Sigmoid colon (tissue), 7 donors: ENCODE data around the gene B3GNT3. TPM values are rescaled to one million over a fixed set of nuclear protein-coding genes. Genes with fewer than 3 reads are reported as not detected.

Experiments
- DNase-seq: peaks from one replicate; pipeline ENCODE4 v3.0.0-alpha.2; 2019
- H3K27ac ChIP-seq, 4 donors: fragments of 200-600 bp; sonication (generic); one replicate each; pipeline ENCODE4 v1.5.1; 2016 to 2019; ENCODE audit warnings: mild to moderate bottlenecking in 1 of 4
- H3K27me3 ChIP-seq, 3 donors: fragments of 200-600 bp; sonication (generic); one replicate each; pipeline ENCODE4 v1.5.1; 2019; ENCODE audit warnings: mild to moderate bottlenecking in 1 of 3
- H3K36me3 ChIP-seq, 4 donors: fragments of 200-600 bp; sonication (generic); one replicate each; pipeline ENCODE4 v1.5.1; 2016 to 2019
- H3K4me1 ChIP-seq, 4 donors: fragments of 200-600 bp; sonication (generic); one replicate each; pipeline ENCODE4 v1.5.1; 2017 to 2019
- H3K4me3 ChIP-seq, 4 donors: fragments of 200-600 bp; sonication (generic); one replicate each; pipeline ENCODE4 v1.5.1; 2017 to 2019; ENCODE audit warnings: mild to moderate bottlenecking in 2 of 4, moderate library complexity in 1 of 4
- H3K9me3 ChIP-seq, 4 donors: fragments of 200-600 bp in 3 of 4; sonication (generic) in 3 of 4; one replicate each; pipeline versions ENCODE4 v1.5.1 to v1.6.1; 2013 to 2019
- EP300 ChIP-seq, 4 donors: sonication (generic); formaldehyde crosslinking; IDR thresholded peaks; one replicate each; pipeline ENCODE4 v1.6.1; 2017; ENCODE audit warnings: antibody characterized with exemption in 4 of 4
- POLR2A ChIP-seq, 2 donors: fragments of 450-650 bp; IDR thresholded peaks; one replicate each; pipeline ENCODE4 v1.6.1; 2016; ENCODE audit warnings: antibody characterized with exemption in 2 of 2, mild to moderate bottlenecking in 2 of 2, moderate library complexity in 2 of 2
- POLR2AphosphoS5 ChIP-seq, 4 donors: sonication (generic); formaldehyde crosslinking; IDR thresholded peaks; one replicate each; pipeline ENCODE4 v1.6.1; 2017; ENCODE audit warnings: antibody characterized with exemption in 4 of 4
- WGBS, 2 donors: extraction: QIAGEN DNeasy Blood & Tissue Kit; methylation state at CpG; one replicate each; pipeline ENCODE4 v1.1.7; 2013; 5-methylcytosine and 5-hydroxymethylcytosine counted together
- intact Hi-C: fragments of 100-400 bp; cut with DNase I; formaldehyde crosslinking; loops from one replicate; pipeline ENCODE4 v1.15.1; 2023
- polyA plus RNA-seq, 3 donors: library from polyadenylated mRNA; stranded (reverse); fragments of 200-250 nt; gene quantifications; one replicate each; pipeline ENCODE4 v1.2.3, GENCODE V29; 2013
- total RNA-seq, 4 donors: library from RNA; depleted of rRNA; stranded (reverse); fragments of >200 nt; gene quantifications; one replicate each; pipeline ENCODE4 v1.1.0, GENCODE V29; 2016
- TF ChIP-seq, protein P1 (sequence below), 4 experiments: fragments of 450-650 bp in 3 of 4; fragments of 200-600 bp in 1 of 4; IDR thresholded peaks; one replicate each; pipeline ENCODE4 v1.5.1; 2016 to 2019; ENCODE audit warnings: antibody characterized with exemption in 4 of 4, mild to moderate bottlenecking in 3 of 4, moderate library complexity in 2 of 4
- donor health status: healthy with polysubstance abuse.
- donor health status: Bipolar disorder and iron deficiency.
- donor health status: healthy.

B3GNT3 gene
- total and polyA plus RNA-seq, 7 donors, result 0.55 to 72.3 (median 27.9) TPM; not detected in 3

DNA sequence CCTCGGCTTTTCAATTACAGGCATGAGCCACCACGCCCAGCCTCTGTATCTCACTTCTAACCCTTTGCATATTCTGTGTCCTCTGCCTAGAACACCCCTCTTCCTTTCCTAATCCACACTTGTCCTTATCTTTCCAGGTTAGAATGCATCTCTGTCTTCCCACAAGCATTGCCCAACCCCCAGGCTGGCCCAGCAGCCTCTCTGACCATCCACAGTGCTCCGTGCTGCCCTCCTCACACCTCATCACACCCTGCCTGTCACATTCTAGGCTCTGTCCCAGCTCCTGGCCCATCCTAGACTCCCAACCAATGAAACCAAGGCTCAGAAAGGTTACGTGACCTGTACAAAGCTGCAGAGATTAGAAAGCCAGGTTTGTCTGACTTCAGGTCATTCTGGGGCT, 41.6 kb downstream of the B3GNT3 start:
- H3K9me3 ChIP-seq, result no peaks in the 10 kb centered on the region
- DNase-seq, result no peak
- TF ChIP-seq POLR2AphosphoS5 (IDR thresholded peaks at IDR 0.05), result no peak
- TF ChIP-seq EP300 (IDR thresholded peaks at IDR 0.05), result no peak
- TF ChIP-seq POLR2A (IDR thresholded peaks at IDR 0.05), result no peak
- TF ChIP-seq, protein P1, sequence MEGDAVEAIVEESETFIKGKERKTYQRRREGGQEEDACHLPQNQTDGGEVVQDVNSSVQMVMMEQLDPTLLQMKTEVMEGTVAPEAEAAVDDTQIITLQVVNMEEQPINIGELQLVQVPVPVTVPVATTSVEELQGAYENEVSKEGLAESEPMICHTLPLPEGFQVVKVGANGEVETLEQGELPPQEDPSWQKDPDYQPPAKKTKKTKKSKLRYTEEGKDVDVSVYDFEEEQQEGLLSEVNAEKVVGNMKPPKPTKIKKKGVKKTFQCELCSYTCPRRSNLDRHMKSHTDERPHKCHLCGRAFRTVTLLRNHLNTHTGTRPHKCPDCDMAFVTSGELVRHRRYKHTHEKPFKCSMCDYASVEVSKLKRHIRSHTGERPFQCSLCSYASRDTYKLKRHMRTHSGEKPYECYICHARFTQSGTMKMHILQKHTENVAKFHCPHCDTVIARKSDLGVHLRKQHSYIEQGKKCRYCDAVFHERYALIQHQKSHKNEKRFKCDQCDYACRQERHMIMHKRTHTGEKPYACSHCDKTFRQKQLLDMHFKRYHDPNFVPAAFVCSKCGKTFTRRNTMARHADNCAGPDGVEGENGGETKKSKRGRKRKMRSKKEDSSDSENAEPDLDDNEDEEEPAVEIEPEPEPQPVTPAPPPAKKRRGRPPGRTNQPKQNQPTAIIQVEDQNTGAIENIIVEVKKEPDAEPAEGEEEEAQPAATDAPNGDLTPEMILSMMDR (IDR thresholded peaks at IDR 0.05), result no peak
- H3K27me3 ChIP-seq, result peaks cover 8 to 42% (median 34%) of the 10 kb centered on the region in 3 donors
- H3K4me3 ChIP-seq, result no peak overlapping the region
- intact Hi-C loops, result no loop called here
- peaks cover 0 to 6% (median 3%) of the 10 kb centered on the region in 4 donors for H3K4me1 ChIP-seq
- 36 to 76% methylated on average over 4 of the region's 4 CpGs for WGBS, 2 donors
- no peaks in the 10 kb centered on the region for H3K36me3 ChIP-seq
- H3K27ac ChIP-seq, result no peak overlapping the region

DNA sequence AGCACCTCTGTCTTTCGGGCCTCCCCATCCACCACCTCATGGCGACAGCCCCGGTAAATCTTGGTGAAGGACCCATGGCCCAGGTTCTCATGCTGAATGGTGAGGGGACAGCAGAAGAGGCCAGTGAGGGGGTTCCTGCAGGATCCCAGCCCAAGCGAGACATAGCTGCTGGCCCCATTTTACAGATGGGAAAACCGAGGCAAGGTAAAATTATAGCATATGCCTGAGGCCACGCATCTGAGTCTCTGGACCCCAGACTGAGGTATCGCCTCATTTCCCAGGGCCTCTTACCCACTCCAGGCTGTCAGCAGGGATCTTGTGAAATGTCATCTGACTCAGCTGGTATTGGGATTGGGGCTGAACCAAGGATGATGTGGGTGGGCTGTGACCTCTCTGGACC, 43.0 kb downstream of the B3GNT3 start:
- Histone ChIP-seq H3K36me3 (no peaks in the 10 kb centered on the region), H3K27me3 (peaks cover 5 to 42% (median 34%) of the 10 kb centered on the region in 3 donors), H3K4me1 (peaks cover 0 to 18% (median 12%) of the 10 kb centered on the region in 4 donors), H3K27ac (no peak overlapping the region), H3K9me3 (no peaks in the 10 kb centered on the region), H3K4me3 (no peak overlapping the region)
- intact Hi-C loops, result no loop called here
- TF ChIP-seq EP300 (IDR thresholded peaks at IDR 0.05), result no peak
- no peak for TF ChIP-seq POLR2AphosphoS5 (IDR thresholded peaks at IDR 0.05)
- no peak for TF ChIP-seq POLR2A (IDR thresholded peaks at IDR 0.05)
- TF ChIP-seq, protein P1 (IDR thresholded peaks at IDR 0.05), result no peak
- WGBS, 2 donors, result 92 to 96% methylated on average over 7 of the region's 7 CpGs
- no peak for DNase-seq

GRCh38 chr19:17840019-17840418, 45.1 kb downstream of the B3GNT3 start:
- Histone ChIP-seq H3K4me1 (peaks cover 0 to 18% (median 12%) of the 10 kb centered on the region in 4 donors), H3K36me3 (no peaks in the 10 kb centered on the region), H3K27me3 (peaks cover 5 to 49% (median 46%) of the 10 kb centered on the region in 3 donors), H3K4me3 (no peak overlapping the region), H3K9me3 (no peaks in the 10 kb centered on the region), H3K27ac (no peak overlapping the region)
- intact Hi-C loops, result no loop called here
- WGBS, 2 donors, result 66 to 88% methylated on average over 6 of the region's 6 CpGs
- no peak for TF ChIP-seq POLR2A (IDR thresholded peaks at IDR 0.05)
- TF ChIP-seq EP300 (IDR thresholded peaks at IDR 0.05), result no peak
- no peak for TF ChIP-seq POLR2AphosphoS5 (IDR thresholded peaks at IDR 0.05)
- TF ChIP-seq, protein P1 (IDR thresholded peaks at IDR 0.05), result no peak
- DNase-seq, result no peak

DNA sequence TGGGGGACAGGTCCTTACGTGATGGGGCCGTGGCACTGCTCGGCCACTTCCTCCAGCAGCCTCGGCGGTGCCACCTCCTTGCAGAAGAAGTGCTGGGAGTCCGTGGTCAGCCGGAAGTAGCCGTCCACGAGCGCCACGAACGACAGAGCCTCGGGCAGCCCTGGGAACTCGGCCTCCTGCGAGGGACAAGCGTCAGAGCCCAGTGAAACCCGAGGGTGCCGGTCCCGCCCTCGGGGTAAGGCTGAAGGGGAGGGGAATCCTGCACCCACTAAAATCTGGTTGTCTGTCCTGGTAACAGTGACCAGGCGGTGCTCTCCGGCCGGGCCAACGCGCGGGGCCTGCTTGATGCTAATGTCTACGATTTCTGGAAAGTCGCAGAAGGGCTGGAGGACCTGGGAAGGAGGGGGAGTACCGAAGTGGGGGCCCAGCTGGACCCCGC, 46.5 kb downstream of the B3GNT3 start:
- Histone ChIP-seq H3K9me3 (no peaks in the 10 kb centered on the region), H3K27me3 (peaks cover 5 to 61% (median 49%) of the 10 kb centered on the region in 3 donors), H3K36me3 (no peaks in the 10 kb centered on the region), H3K4me3 (peak overlapping the region in 2 of 4 donors; percentile 27 to 33), H3K27ac (no peak overlapping the region), H3K4me1 (peaks cover 0 to 18% (median 12%) of the 10 kb centered on the region in 4 donors)
- intact Hi-C loops, result no loop called here
- no peak for TF ChIP-seq EP300 (IDR thresholded peaks at IDR 0.05)
- no peak for TF ChIP-seq POLR2AphosphoS5 (IDR thresholded peaks at IDR 0.05)
- TF ChIP-seq, protein P1 (IDR thresholded peaks at IDR 0.05), result no peak
- TF ChIP-seq POLR2A (IDR thresholded peaks at IDR 0.05), result no peak
- 19 to 60% methylated on average over 30 of the region's 30 CpGs for WGBS, 2 donors
- DNase-seq, result no peak
